AG09319 (cell line): ENCODE data around the gene KRTAP10-2.

Experiments
- DNase-seq: peaks from one replicate; pipeline ENCODE4 v3.0.0-alpha.2; 2010; ENCODE audit warnings: low read depth; ENCODE audit errors: extremely low read depth
- TF ChIP-seq, protein P1 (sequence below): IDR thresholded peaks from 2 replicates; pipeline ENCODE4 v1.5.1; 2011; ENCODE audit warnings: low read depth, mild to moderate bottlenecking, inconsistent platforms, low read length, moderate library complexity

The KRTAP10-2 gene

DNA sequence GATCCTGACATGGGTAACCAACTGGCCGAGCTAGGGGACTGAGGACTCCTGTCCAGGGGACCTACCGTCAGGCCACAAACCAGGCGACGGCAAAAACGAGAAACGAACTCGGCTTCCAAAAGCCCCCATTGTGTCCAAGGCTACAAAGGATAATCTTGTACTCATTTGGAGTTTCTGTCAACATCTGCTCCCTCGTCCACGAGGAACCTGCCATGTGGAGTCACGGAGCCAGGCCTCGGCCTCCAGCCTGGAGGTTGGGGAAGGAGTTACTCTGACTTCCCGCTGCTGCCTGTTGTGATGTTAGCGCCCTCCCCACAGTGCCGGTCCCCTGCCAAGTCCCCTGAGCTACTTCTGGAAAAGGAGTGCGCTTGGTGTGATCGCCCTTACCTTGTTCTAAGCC lies 18.6 kb downstream of the KRTAP10-2 start:
- no peak for DNase-seq

GRCh38 chr21:44531606-44532564 lies 19.4 kb downstream of the KRTAP10-2 start:
- DNase-seq: no peak
- TF ChIP-seq, protein P1, sequence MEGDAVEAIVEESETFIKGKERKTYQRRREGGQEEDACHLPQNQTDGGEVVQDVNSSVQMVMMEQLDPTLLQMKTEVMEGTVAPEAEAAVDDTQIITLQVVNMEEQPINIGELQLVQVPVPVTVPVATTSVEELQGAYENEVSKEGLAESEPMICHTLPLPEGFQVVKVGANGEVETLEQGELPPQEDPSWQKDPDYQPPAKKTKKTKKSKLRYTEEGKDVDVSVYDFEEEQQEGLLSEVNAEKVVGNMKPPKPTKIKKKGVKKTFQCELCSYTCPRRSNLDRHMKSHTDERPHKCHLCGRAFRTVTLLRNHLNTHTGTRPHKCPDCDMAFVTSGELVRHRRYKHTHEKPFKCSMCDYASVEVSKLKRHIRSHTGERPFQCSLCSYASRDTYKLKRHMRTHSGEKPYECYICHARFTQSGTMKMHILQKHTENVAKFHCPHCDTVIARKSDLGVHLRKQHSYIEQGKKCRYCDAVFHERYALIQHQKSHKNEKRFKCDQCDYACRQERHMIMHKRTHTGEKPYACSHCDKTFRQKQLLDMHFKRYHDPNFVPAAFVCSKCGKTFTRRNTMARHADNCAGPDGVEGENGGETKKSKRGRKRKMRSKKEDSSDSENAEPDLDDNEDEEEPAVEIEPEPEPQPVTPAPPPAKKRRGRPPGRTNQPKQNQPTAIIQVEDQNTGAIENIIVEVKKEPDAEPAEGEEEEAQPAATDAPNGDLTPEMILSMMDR: no peak

More for the DNA sequence above, 18.6 kb downstream of the KRTAP10-2 start:
- TF ChIP-seq, protein P1: no peak

GRCh38 chr21:44530903-44531605 lies 20.3 kb downstream of the KRTAP10-2 start:
- TF ChIP-seq, protein P1: no peak
- DNase-seq: no peak

- TF ChIP-seq, protein P1: no peak
- no peak for DNase-seq
Measured at GRCh38 chr21:44530221-44530902, 20.9 kb downstream of the KRTAP10-2 start.

DNA sequence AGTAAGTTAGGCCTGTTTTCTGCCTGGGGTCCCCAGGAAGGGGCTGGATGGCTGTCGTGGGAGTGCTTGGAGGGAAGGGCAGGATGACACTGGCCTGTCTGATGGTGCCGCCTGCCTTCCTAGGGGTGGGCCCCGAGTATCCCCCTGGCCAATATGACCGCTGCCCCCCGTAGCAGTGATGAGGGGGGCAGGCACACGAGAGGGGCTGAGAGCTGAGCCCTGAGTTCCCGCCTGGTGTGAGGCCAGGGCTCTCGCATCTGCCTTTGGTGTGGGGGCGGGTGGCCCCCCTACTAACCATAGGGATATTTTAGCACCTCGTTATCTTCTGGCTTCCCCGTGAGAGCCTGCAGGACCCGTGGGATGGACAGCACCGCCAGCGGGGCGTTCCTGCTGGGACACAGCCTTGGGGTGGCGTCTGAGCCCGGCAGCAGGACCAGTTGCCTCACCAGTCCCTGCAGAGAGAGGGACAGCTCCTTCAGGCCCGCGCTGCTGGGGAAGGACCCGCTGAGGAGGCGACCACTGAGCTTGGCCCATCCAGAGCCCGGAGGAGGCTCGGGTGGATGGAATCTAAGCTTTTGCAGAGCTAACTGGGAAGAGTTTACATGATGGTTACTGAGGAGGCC lies 21.7 kb downstream of the KRTAP10-2 start:
- TF ChIP-seq, protein P1: no peak

GRCh38 chr21:44529011-44529421 lies 22.3 kb downstream of the KRTAP10-2 start:
- no peak for DNase-seq
- TF ChIP-seq, protein P1: no peak

More for the DNA sequence above, 21.7 kb downstream of the KRTAP10-2 start:
- no peak for DNase-seq
